Tracheal epithelial cell (primary cell): Measurements from ENCODE around the gene MRPL17. TPM values are rescaled to one million over a fixed set of nuclear protein-coding genes. Genes with fewer than 3 reads are reported as not detected.

ENCODE experiments used
- total RNA-seq: library from RNA; depleted of rRNA; stranded (reverse); fragments of >200 nt; gene quantifications from 2 replicates; pipeline ENCODE4 v1.2.1, GENCODE V29; 2014

Gene MRPL17
- total RNA-seq, result 39.0 and 54.9 TPM in 2 replicates

GRCh38 chr11:6682936-6683861 lies at the start of gene MRPL17:
TSS of gene MRPL17 (minus strand) at chr11:6683340. CDS start at chr11:6683296, 44 bp downstream.

GRCh38 chr11:6655790-6656583 lies 27.2 kb downstream of the MRPL17 start, which contains the start of gene DCHS1:
TSS of gene DCHS1 (minus strand) at chr11:6655809. CDS start at chr11:6641613, 14,196 bp downstream.

Other genes with a start within 250 kb of the MRPL17 start
- gene HPX, start 242.4 kb downstream of the MRPL17 start, total RNA-seq, result 0.85 TPM in 1 of 2 replicates, not detected in the other
- gene TRIM3, start 209.4 kb downstream of the MRPL17 start, total RNA-seq, result 10.7 and 10.8 TPM in 2 replicates
- 47.3 and 68.0 TPM in 2 replicates for gene ARFIP2, start 202.0 kb downstream of the MRPL17 start, total RNA-seq
- 31.5 and 68.2 TPM in 2 replicates for gene TIMM10B, start 201.8 kb downstream of the MRPL17 start, total RNA-seq
- 1.7 and 3.2 TPM in 2 replicates for gene DNHD1, start 186.1 kb downstream of the MRPL17 start, total RNA-seq
- 12.3 and 14.1 TPM in 2 replicates for gene RRP8, start 79.7 kb downstream of the MRPL17 start, total RNA-seq
- gene ILK, start 79.6 kb downstream of the MRPL17 start, total RNA-seq, result 42.0 and 112 TPM in 2 replicates
- gene TAF10, start 71.1 kb downstream of the MRPL17 start, total RNA-seq, result 21.5 and 48.0 TPM in 2 replicates
- 58.4 and 82.2 TPM in 2 replicates for gene TPP1, start 63.9 kb downstream of the MRPL17 start, total RNA-seq
- gene DCHS1, start 27.5 kb downstream of the MRPL17 start, total RNA-seq, result 0.21 and 0.24 TPM in 2 replicates
- gene OR2AG2, start 88.6 kb upstream of the MRPL17 start, total RNA-seq, result under 0.01 TPM in 2 replicates
- gene OR2AG1, start 99.7 kb upstream of the MRPL17 start, total RNA-seq, result not detected in 2 replicates
- gene OR6A2, start 116.3 kb upstream of the MRPL17 start, total RNA-seq, result under 0.01 TPM in 2 replicates
- gene OR10A5, start 162.3 kb upstream of the MRPL17 start, total RNA-seq, result not detected in 2 replicates
- gene OR10A2, start 179.7 kb upstream of the MRPL17 start, total RNA-seq, result under 0.01 TPM in 1 of 2 replicates, not detected in the other
- not detected in 2 replicates for gene OR10A4, start 193.3 kb upstream of the MRPL17 start, total RNA-seq
- not detected in 2 replicates for gene OR2D2, start 209.2 kb upstream of the MRPL17 start, total RNA-seq
- not detected in 2 replicates for gene OR2D3, start 237.7 kb upstream of the MRPL17 start, total RNA-seq
- gene ZNF215, start 243.1 kb upstream of the MRPL17 start, total RNA-seq, result 3.8 and 4.3 TPM in 2 replicates